Left ventricle myocardium inferior (tissue), 1 donor: ENCODE data around the gene SNX30. TPM values are rescaled to one million over a fixed set of nuclear protein-coding genes. Genes with fewer than 3 reads are reported as not detected.

Experiments
- DNase-seq: peaks from one replicate; pipeline ENCODE4 v3.0.0-alpha.2; 2020
- H3K27ac ChIP-seq: fragments of 200-600 bp; replicated peaks from 2 replicates; pipeline ENCODE4 v1.8.0; 2021
- H3K27me3 ChIP-seq: fragments of 200-600 bp; 2 replicates; pipeline ENCODE4 v1.8.0; 2021; ENCODE audit warnings: low read depth
- H3K36me3 ChIP-seq: fragments of 200-600 bp; 2 replicates; pipeline ENCODE4 v1.8.0; 2021
- H3K4me1 ChIP-seq: fragments of 200-600 bp; 2 replicates; pipeline ENCODE4 v1.8.0; 2021
- H3K4me3 ChIP-seq: fragments of 200-600 bp; 2 replicates; pipeline ENCODE4 v1.8.0; 2021; ENCODE audit warnings: mild to moderate bottlenecking, moderate library complexity
- H3K9me3 ChIP-seq: fragments of 200-600 bp; replicated peaks from 2 replicates; pipeline ENCODE4 v1.8.0; 2021
- intact Hi-C: fragments of 100-400 bp; cut with micrococcal nuclease; formaldehyde crosslinking; loops from one replicate; pipeline ENCODE4 v1.11.0; 2022
- total RNA-seq: library from RNA; stranded (reverse); fragmentation: NEBNext Ultra II Directional; extraction: Animal tissue kit (Norgen Biotek cat#: 25700); gene quantifications from one replicate; pipeline ENCODE4 v1.2.1, GENCODE V29; 2021
- TF ChIP-seq, protein P1 (sequence below): fragments of 200-600 bp; IDR thresholded peaks from 2 replicates; pipeline ENCODE4 v1.8.0; 2021; ENCODE audit warnings: antibody characterized with exemption, mild to moderate bottlenecking, borderline replicate concordance
- donor health status: DM: no; HTN: yes; CAD: no; lungs with severe emphysema.

Gene SNX30
- total RNA-seq, 1 donor from 2014 or later = 3.2 TPM

GRCh38 chr9:112900488-112900887, 149.9 kb downstream of the SNX30 start:
- H3K4me1 ChIP-seq = no peaks in the 10 kb centered on the region
- H3K36me3 ChIP-seq = no peaks in the 10 kb centered on the region
- H3K27ac ChIP-seq = no peak overlapping the region
- intact Hi-C loops = no loop called here
- H3K9me3 ChIP-seq = no peaks in the 10 kb centered on the region
- no peak overlapping the region for H3K4me3 ChIP-seq
- no peaks in the 10 kb centered on the region for H3K27me3 ChIP-seq
- TF ChIP-seq, protein P1, sequence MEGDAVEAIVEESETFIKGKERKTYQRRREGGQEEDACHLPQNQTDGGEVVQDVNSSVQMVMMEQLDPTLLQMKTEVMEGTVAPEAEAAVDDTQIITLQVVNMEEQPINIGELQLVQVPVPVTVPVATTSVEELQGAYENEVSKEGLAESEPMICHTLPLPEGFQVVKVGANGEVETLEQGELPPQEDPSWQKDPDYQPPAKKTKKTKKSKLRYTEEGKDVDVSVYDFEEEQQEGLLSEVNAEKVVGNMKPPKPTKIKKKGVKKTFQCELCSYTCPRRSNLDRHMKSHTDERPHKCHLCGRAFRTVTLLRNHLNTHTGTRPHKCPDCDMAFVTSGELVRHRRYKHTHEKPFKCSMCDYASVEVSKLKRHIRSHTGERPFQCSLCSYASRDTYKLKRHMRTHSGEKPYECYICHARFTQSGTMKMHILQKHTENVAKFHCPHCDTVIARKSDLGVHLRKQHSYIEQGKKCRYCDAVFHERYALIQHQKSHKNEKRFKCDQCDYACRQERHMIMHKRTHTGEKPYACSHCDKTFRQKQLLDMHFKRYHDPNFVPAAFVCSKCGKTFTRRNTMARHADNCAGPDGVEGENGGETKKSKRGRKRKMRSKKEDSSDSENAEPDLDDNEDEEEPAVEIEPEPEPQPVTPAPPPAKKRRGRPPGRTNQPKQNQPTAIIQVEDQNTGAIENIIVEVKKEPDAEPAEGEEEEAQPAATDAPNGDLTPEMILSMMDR = no peak
- DNase-seq = no peak

GRCh38 chr9:112900901-112901300, 150.3 kb downstream of the SNX30 start:
- intact Hi-C loops = no loop called here
- TF ChIP-seq, protein P1 = no peak
- no peak for DNase-seq

DNA sequence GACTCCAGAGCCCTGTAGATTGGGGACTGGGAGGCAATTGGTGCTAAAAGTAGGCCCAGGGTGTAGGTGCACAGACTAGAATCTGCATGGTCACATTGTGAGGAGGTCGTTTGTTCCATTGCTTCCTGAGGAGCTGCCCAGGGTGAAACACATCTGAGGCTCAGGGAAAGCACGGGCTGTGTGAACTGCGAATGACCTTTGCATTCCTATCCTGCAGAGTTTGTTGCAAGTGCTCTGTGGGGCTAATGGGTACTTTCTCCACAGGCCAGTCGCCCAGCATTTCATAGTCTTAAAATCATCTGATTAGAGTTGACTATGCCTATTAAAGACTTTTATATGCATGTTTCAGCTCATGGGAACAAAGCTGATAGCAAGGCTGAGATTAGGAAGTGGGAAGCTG, 154.5 kb downstream of the SNX30 start:
- DNase-seq = no peak

More at GRCh38 chr9:112900901-112901300, 150.3 kb downstream of the SNX30 start:
- no peaks in the 10 kb centered on the region for H3K36me3 ChIP-seq
- no peak overlapping the region for H3K4me3 ChIP-seq
- H3K27ac ChIP-seq = no peak overlapping the region
- H3K9me3 ChIP-seq = no peaks in the 10 kb centered on the region
- no peaks in the 10 kb centered on the region for H3K27me3 ChIP-seq
- H3K4me1 ChIP-seq = no peaks in the 10 kb centered on the region

GRCh38 chr9:112911736-112912135, 161.2 kb downstream of the SNX30 start:
- no peak for DNase-seq
- H3K4me1 ChIP-seq = peaks cover 9% of the 10 kb centered on the region
- intact Hi-C loops = no loop called here
- TF ChIP-seq, protein P1 = no peak
- H3K27ac ChIP-seq = no peak overlapping the region
- H3K36me3 ChIP-seq = no peaks in the 10 kb centered on the region
- H3K4me3 ChIP-seq = no peak overlapping the region
- no peaks in the 10 kb centered on the region for H3K9me3 ChIP-seq
- H3K27me3 ChIP-seq = no peaks in the 10 kb centered on the region

More for the DNA sequence above, 154.5 kb downstream of the SNX30 start:
- TF ChIP-seq, protein P1 = no peak
- no peaks in the 10 kb centered on the region for H3K27me3 ChIP-seq
- no peak overlapping the region for H3K4me3 ChIP-seq
- no peaks in the 10 kb centered on the region for H3K4me1 ChIP-seq
- no peak overlapping the region for H3K27ac ChIP-seq
- H3K9me3 ChIP-seq = no peaks in the 10 kb centered on the region
- H3K36me3 ChIP-seq = no peaks in the 10 kb centered on the region
- intact Hi-C loops = no loop called here

- Histone ChIP-seq H3K27ac (no peak overlapping the region), H3K9me3 (no peaks in the 10 kb centered on the region), H3K4me3 (no peak overlapping the region), H3K4me1 (peaks cover 9% of the 10 kb centered on the region), H3K27me3 (no peaks in the 10 kb centered on the region), H3K36me3 (no peaks in the 10 kb centered on the region)
- TF ChIP-seq, protein P1 = no peak
- no peak for DNase-seq
- intact Hi-C loops = no loop called here
Observed at GRCh38 chr9:112912636-112913035, 162.1 kb downstream of the SNX30 start.
